CD4-positive, alpha-beta T cell treated with Interleukin-12 subunit alpha and Interleukin-12 subunit beta, for 1 hour (primary cell): ENCODE measurements around the gene GRAP2.

ENCODE experiments used
- DNase-seq: peaks from one replicate; pipeline ENCODE4 v3.0.0-alpha.2; 2020

Gene GRAP2

GRCh38 chr22:40019100-40019499 is 118.2 kb downstream of the GRAP2 start:
- DNase-seq = no peak

DNA sequence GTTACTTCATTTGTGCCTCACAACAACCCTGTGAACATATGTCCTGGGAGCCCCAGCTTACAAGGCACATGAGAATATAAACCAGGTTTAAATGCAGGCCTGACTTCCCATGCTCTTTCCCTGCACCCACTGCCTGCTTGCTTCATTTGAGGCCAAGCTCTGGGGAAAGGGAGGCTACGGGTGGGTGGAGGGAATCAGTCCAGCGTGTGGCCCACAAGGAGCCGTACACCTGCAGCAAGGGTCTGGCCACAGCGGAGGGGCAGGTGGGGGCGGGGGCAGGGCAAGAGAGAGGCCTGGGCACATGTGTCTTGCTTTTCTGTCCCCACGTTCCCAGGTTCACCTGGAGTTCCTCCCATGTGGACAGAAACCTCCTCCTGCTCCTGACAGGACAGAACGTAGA is 120.1 kb downstream of the GRAP2 start:
- no peak for DNase-seq

GRCh38 chr22:40021401-40022000 is 120.6 kb downstream of the GRAP2 start:
- DNase-seq = no peak

DNA sequence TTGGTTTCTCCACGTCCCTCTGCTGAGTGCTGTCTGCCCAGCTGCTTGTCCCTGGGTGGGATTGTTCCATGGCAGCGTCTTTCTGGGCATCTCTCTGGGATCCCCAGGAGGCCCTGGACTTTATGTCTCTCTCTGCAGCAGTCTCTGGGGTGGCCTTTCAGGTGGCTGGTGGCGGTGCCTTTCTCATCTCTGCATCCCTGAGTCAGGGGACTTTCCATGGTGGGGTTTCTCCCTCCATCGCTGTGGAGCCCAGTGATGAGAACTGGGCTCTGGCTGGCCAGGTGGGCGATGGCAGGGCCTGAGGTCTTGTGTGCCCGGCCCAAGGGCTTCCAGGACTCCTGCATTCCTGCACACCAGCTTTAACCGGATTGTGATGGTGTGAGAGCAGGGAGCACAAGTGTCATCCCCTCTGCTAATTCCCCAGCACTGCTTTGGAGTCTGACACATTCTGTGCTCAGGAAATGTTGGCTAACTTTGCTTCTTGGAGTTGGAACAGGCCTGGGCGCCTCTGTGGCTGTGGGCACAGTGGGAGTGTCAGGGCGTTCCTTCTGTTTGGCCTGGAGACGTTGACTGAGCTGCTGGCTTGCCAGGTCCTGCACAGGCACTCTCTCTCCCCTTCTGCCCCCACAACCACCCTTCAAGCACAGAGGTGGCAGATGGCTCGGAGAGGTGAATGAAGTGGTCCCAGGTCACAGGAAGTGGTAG is 121.8 kb downstream of the GRAP2 start:
- no peak for DNase-seq
